ENCODE measurements around the gene TTLL8.
"Not testable (repeated sequence)": the region's sequence is repeated elsewhere in the genome, so short reads cannot be mapped to it uniquely, and the experiment has no call there.

Gene TTLL8

DNA sequence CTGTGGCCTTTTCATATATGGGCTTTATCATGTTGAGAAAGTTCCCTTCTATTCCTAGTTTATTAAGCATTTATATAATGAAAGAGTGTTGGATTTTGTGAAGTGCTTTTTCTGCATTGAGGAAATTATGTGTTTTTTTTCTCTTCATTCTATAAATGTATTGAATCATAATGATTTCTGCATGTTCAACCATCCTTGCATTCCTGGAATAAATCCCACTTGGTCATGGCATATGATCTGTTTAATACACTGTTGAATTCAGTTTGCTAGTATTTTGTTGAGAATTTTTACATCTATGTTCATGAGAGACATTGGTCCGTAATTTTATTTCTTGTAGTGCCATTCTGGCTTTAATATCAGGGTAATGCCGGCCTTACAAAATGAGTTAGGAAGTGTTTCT, 71.8 kb downstream of the TTLL8 start:
- Histone ChIP-seq H3K36me3 (ENCODE audit: control insufficient read depth in 2 of 2, insufficient read depth in 2 of 2, low read length in 2 of 2) (no peaks in the 10 kb centered on the region), H3K9me3 (ENCODE audit: control insufficient read depth in 2 of 2, low read length in 2 of 2) (peaks cover 4 to 5% of the 10 kb centered on the region in 2 donors), H3K4me3 (ENCODE audit: low read length in 2 of 2) (no peak overlapping the region), H3K4me1 (ENCODE audit: control insufficient read depth in 2 of 2, insufficient read depth in 2 of 2, low read length in 2 of 2) (no peaks in the 10 kb centered on the region), H3K27me3 (ENCODE audit: control insufficient read depth in 2 of 2, insufficient read depth in 2 of 2, low read length in 2 of 2) (peaks cover 7 to 8% of the 10 kb centered on the region in 2 donors), H3K9ac (ENCODE audit: low read depth in 1 of 2, low read length in 2 of 2) (no peak overlapping the region), H3K27ac (ENCODE audit: low read depth in 2 of 2, low read length in 2 of 2) (no peak overlapping the region)

DNA sequence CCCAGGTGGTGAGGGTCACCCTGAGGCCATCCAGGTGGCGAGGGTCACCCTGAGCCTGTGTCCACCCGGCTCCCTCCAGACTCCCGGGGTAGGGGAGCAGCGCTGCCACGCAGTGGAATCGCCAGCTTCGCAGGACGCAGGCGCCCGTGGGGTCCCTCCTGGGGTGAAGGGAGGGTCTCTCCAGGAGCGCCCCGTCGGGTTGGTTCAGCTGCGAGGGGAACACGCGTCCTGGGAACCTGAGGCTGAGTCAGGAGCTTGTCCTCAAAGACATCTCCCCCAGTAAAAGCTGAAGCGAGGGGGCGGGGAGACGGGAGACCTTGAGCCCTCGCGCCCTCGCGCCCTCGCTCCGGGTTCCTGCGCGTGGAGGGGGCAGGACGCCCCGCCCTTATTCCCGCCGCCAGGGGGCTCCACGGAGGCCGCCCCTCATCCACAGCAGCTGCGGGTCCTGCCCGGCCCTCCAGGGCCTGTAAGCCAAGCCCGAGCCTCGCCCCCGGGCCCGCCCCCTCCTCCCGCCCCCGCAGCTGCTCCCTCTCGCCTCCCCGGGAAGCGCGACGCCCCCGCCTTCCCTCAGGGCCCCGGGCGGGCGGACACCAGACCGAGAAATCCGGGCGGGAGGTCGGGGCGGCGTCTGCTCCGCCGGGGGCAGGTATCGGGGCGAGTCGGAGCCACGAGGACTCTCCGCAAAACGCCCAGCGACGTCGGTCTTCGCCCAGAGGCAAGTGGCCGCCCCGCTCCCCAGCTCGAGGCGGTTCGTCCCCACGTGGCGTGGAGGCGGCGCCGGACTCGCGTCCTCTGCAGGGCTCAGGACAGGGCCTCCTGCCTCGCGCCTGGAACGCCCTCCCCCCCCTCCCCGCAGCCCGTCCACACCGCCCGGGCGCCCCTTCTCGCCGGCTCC, 74.7 kb downstream of the TTLL8 start:
- Histone ChIP-seq H3K27ac (ENCODE audit: low read depth in 2 of 2, low read length in 2 of 2) (no peak overlapping the region), H3K9me3 (ENCODE audit: control insufficient read depth in 2 of 2, low read length in 2 of 2) (peaks cover 3 to 4% of the 10 kb centered on the region in 2 donors)

DNA sequence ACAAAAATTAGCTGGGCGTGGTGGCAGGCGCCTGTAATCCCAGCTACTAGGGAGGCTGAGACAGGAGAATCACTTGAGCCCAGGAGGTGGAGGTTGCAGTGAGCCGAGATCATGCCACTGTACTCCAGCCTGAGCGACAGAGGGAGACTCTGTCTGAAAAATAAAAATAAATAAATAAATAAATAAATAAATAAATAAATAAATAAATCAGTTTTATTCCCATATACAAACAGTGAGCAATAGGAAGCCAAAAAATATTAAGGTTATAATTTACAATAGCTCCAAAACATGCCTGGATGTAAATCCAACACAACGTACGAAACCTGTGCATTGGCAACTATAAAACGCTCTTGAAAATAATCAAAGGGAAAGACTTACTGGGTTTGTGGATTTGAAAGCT, 76.3 kb downstream of the TTLL8 start:
- not testable (repeated sequence) for H3K27ac ChIP-seq (ENCODE audit: low read depth in 2 of 2, low read length in 2 of 2); H3K36me3 ChIP-seq (ENCODE audit: control insufficient read depth in 2 of 2, insufficient read depth in 2 of 2, low read length in 2 of 2); H3K4me1 ChIP-seq (ENCODE audit: control insufficient read depth in 2 of 2, insufficient read depth in 2 of 2, low read length in 2 of 2); H3K27me3 ChIP-seq (ENCODE audit: control insufficient read depth in 2 of 2, insufficient read depth in 2 of 2, low read length in 2 of 2); H3K4me3 ChIP-seq (ENCODE audit: low read length in 2 of 2); H3K9ac ChIP-seq (ENCODE audit: low read depth in 1 of 2, low read length in 2 of 2); H3K9me3 ChIP-seq (ENCODE audit: control insufficient read depth in 2 of 2, low read length in 2 of 2)

More for the DNA sequence above, 74.7 kb downstream of the TTLL8 start:
- H3K9ac ChIP-seq (ENCODE audit: low read depth in 1 of 2, low read length in 2 of 2): no peak overlapping the region
- H3K27me3 ChIP-seq (ENCODE audit: control insufficient read depth in 2 of 2, insufficient read depth in 2 of 2, low read length in 2 of 2): peaks cover 7 to 8% of the 10 kb centered on the region in 2 donors
- H3K4me3 ChIP-seq (ENCODE audit: low read length in 2 of 2): no peak overlapping the region
- no peaks in the 10 kb centered on the region for H3K36me3 ChIP-seq (ENCODE audit: control insufficient read depth in 2 of 2, insufficient read depth in 2 of 2, low read length in 2 of 2)
- H3K4me1 ChIP-seq (ENCODE audit: control insufficient read depth in 2 of 2, insufficient read depth in 2 of 2, low read length in 2 of 2): no peaks in the 10 kb centered on the region

DNA sequence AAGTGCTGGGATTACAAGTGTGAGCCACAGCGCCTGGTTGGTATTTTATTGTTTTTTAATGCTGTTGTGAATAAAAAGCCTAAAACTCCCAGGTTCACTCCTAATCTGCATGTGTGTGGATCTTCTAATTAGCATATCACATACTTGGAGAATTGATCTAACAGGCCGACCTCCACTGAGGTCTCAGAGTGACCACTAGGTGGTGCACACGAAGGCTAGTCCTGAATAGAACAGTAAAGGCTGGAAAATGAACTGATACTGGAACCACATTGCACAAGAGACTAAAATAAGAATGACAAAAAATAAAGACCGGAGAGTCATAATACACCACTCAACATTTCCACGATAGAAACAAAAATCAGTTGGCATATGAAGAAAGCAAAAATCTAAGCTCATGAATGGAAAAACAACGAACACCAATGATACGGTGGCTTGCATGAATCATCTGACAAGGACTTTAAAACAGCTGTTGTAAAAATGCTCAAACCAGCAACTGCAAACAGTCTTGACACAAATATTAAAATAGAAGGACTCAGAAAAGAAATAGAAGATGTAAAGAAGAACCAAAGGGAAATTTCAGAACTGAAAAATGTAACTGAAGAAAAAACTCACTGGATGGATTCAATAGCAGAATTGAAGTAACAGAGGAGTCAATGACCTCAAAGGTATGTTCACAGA, 78.4 kb downstream of the TTLL8 start:
- Histone ChIP-seq H3K27me3 (ENCODE audit: control insufficient read depth in 2 of 2, insufficient read depth in 2 of 2, low read length in 2 of 2) (peaks cover 6 to 8% of the 10 kb centered on the region in 2 donors), H3K9me3 (ENCODE audit: control insufficient read depth in 2 of 2, low read length in 2 of 2) (no peaks in the 10 kb centered on the region), H3K9ac (ENCODE audit: low read depth in 1 of 2, low read length in 2 of 2) (no peak overlapping the region), H3K27ac (ENCODE audit: low read depth in 2 of 2, low read length in 2 of 2) (no peak overlapping the region), H3K4me1 (ENCODE audit: control insufficient read depth in 2 of 2, insufficient read depth in 2 of 2, low read length in 2 of 2) (peaks cover 5% of the 10 kb centered on the region in 2 donors), H3K4me3 (ENCODE audit: low read length in 2 of 2) (no peak overlapping the region), H3K36me3 (ENCODE audit: control insufficient read depth in 2 of 2, insufficient read depth in 2 of 2, low read length in 2 of 2) (no peaks in the 10 kb centered on the region)

DNA sequence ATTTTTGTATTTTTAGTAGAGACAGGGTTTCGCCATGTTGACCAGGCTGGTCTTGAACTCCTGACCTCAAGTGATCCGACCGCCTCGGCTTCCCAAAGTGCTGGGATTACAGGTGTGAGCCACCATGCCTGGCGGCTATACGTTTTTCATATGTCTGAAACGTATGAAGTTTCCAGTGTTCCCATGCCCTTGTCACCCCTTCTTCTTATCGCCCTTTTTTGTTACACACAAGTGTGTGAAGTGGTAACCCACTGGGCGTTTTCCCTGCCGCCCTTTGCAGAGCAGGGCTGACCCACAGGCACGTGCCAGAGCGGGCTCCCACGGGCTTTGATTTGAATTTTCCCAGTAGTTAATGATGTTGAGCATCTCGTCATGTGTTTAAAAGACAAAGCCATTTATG, 80.5 kb downstream of the TTLL8 start:
- H3K27ac ChIP-seq (ENCODE audit: low read depth in 2 of 2, low read length in 2 of 2): no peak overlapping the region
- no peaks in the 10 kb centered on the region for H3K9me3 ChIP-seq (ENCODE audit: control insufficient read depth in 2 of 2, low read length in 2 of 2)
- H3K36me3 ChIP-seq (ENCODE audit: control insufficient read depth in 2 of 2, insufficient read depth in 2 of 2, low read length in 2 of 2): no peaks in the 10 kb centered on the region
- H3K4me1 ChIP-seq (ENCODE audit: control insufficient read depth in 2 of 2, insufficient read depth in 2 of 2, low read length in 2 of 2): peaks cover 5% of the 10 kb centered on the region in 2 donors
- H3K4me3 ChIP-seq (ENCODE audit: low read length in 2 of 2): no peak overlapping the region
- no peak overlapping the region for H3K9ac ChIP-seq (ENCODE audit: low read depth in 1 of 2, low read length in 2 of 2)
- peaks cover under 1% of the 10 kb centered on the region in 2 donors for H3K27me3 ChIP-seq (ENCODE audit: control insufficient read depth in 2 of 2, insufficient read depth in 2 of 2, low read length in 2 of 2)

DNA sequence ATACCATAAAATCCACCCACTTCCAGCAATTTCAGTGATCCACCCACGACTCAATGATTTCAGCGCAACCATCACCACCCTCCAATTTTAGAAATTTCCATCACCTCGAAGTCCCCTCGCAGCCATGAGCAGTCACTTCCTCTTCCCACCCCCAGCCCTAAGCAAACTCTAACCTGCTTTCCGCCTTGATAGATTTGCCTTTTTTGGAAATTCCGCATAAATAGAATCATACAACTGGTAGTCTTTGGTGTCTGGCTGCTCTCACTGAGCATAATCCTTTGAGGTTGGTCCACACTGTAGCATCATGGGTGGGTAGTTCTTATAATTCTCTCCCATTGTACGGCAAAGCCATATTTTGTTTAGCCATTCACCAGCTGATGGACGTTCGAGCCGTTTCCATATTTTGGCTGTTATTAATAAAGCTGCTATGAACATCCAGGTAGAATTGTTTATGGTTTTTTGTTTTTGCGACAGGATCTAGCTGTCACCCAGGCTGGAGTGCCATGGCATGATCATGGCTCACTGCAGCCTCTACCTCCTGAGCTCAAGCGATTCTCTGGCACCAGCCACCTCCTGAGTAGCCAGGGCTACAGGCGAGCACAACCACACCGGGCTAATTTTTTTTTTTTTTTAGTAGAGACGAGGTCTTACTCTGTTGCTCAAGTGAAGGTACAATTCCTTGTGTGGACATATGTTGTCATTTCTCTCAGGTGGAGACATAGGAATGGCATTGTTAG, 81.5 kb downstream of the TTLL8 start:
- Histone ChIP-seq H3K9ac (ENCODE audit: low read depth in 1 of 2, low read length in 2 of 2) (no peak overlapping the region), H3K9me3 (ENCODE audit: control insufficient read depth in 2 of 2, low read length in 2 of 2) (no peaks in the 10 kb centered on the region), H3K36me3 (ENCODE audit: control insufficient read depth in 2 of 2, insufficient read depth in 2 of 2, low read length in 2 of 2) (no peaks in the 10 kb centered on the region), H3K27me3 (ENCODE audit: control insufficient read depth in 2 of 2, insufficient read depth in 2 of 2, low read length in 2 of 2) (no peaks in the 10 kb centered on the region), H3K4me3 (ENCODE audit: low read length in 2 of 2) (no peak overlapping the region), H3K27ac (ENCODE audit: low read depth in 2 of 2, low read length in 2 of 2) (peak overlapping the region in 1 of 2 donors; percentile 52), H3K4me1 (ENCODE audit: control insufficient read depth in 2 of 2, insufficient read depth in 2 of 2, low read length in 2 of 2) (peaks cover 5 to 10% of the 10 kb centered on the region in 2 donors)

DNA sequence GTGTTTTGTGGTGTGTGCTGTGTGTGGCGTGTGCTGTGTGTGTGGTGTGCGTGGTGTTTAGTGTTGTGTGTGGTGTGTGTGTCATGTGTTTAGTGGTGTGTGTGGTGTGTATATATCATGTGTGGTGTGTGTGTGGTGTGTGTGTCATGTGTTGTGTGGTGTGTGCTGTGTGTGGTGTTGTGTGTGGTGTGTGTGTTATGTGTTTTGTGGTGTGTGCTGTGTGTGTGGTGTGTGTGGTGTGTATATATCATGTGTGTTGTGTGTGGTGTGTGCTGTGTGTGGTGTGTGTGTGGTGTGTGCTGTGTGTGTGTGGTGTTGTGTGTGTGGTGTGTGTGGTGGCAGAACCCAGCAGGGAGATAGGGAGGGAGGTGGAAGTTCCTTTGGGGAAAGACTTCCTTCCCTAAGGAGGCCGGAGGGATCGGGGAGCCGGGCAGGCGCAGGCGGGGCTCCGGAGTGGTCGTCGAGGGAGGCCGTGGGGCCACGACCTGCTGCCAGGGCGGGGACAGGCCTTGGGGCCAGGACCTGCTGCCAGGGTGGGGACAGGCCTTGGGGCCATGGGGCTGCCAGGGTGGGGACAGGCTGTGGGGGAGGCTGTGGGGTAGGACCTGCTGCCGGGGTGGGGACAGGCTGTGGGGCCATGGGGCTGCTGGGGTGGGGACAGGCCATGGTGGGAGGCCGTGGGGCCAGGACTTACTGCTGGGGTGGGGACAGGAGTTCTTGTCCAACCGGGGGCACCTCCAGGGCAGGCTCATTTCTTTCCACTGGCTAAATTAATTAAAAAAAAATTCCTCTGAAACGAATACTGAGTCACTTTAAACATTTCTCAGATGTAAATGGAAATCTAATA, 82.3 kb downstream of the TTLL8 start:
- Histone ChIP-seq H3K9ac (ENCODE audit: low read depth in 1 of 2, low read length in 2 of 2) (peak overlapping the region in 1 of 2 donors; percentile 70), H3K4me1 (ENCODE audit: control insufficient read depth in 2 of 2, insufficient read depth in 2 of 2, low read length in 2 of 2) (peaks cover 8 to 16% of the 10 kb centered on the region in 2 donors), H3K36me3 (ENCODE audit: control insufficient read depth in 2 of 2, insufficient read depth in 2 of 2, low read length in 2 of 2) (no peaks in the 10 kb centered on the region), H3K27ac (ENCODE audit: low read depth in 2 of 2, low read length in 2 of 2) (peak overlapping the region in 1 of 2 donors; percentile 52), H3K27me3 (ENCODE audit: control insufficient read depth in 2 of 2, insufficient read depth in 2 of 2, low read length in 2 of 2) (no peaks in the 10 kb centered on the region), H3K9me3 (ENCODE audit: control insufficient read depth in 2 of 2, low read length in 2 of 2) (no peaks in the 10 kb centered on the region), H3K4me3 (ENCODE audit: low read length in 2 of 2) (peak overlapping the region in 1 of 2 donors; percentile 43)

DNA sequence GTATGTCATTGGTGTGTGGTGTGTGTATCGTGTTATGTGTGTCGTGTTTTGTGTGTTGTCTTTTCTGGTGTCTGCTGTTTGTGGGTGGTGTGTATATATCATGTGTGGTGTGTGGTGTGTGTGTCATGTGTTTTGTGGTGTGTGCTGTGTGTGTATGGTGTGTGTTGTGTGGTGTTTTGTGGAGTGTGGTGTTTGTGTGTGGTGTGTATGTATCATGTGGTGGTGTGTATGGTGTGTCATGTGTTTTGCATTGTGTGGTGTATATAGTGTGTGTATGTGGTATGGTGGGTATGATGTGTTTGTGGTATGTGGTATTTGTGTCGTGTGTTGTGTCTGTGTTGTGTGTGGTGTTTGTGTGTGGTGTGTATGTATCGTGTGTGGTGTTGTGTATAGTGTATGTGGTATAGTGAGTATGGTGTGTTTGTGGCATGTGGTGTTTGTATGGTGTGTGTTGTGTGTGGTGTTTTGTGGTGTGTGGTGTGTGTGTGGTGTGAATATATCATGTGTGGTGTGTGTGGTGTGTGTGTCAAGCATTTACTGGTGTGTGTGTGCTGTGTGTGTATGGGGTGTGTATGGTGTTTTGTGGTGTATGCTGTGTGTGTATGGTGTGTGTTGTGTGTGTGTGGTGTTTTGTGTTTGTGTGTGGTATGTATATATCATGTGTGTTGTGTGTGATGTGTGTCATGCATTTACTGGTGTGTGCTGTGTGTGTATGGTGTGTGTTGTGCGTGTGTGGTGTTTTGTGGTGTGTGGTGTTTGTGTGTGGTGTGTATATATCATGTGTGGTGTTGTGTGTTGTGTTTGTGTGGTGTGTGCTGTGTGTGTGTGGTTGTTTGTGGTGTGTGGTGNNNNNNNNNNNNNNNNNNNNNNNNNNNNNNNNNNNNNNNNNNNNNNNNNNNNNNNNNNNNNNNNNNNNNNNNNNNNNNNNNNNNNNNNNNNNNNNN, 84.8 kb downstream of the TTLL8 start:
- no peaks in the 10 kb centered on the region for H3K27me3 ChIP-seq (ENCODE audit: control insufficient read depth in 2 of 2, insufficient read depth in 2 of 2, low read length in 2 of 2)
- H3K9ac ChIP-seq (ENCODE audit: low read depth in 1 of 2, low read length in 2 of 2): no peak overlapping the region
- H3K4me3 ChIP-seq (ENCODE audit: low read length in 2 of 2): no peak overlapping the region
- H3K4me1 ChIP-seq (ENCODE audit: control insufficient read depth in 2 of 2, insufficient read depth in 2 of 2, low read length in 2 of 2): peaks cover 16 to 24% of the 10 kb centered on the region in 2 donors
- no peaks in the 10 kb centered on the region for H3K9me3 ChIP-seq (ENCODE audit: control insufficient read depth in 2 of 2, low read length in 2 of 2)
- no peak overlapping the region for H3K27ac ChIP-seq (ENCODE audit: low read depth in 2 of 2, low read length in 2 of 2)
- no peaks in the 10 kb centered on the region for H3K36me3 ChIP-seq (ENCODE audit: control insufficient read depth in 2 of 2, insufficient read depth in 2 of 2, low read length in 2 of 2)
